GM12878 (cell line): ENCODE data around the gene CHRM4. TPM values are rescaled to one million over a fixed set of nuclear protein-coding genes. Genes with fewer than 3 reads are reported as not detected.

Experiments used
- ATAC-seq: fragments of 200-7000 bp; cut with Tn5 transposase; 3 replicates; pipeline ENCODE4 v1.9.1; 2020; ENCODE audit warnings: mild to moderate bottlenecking, moderate library complexity
- BruUV-seq: library from RNA; stranded (reverse); fragments of 400-500 nt; replicated peaks from 2 replicates; lab custom pipeline; 2021; lab: Mats Ljungman, UMichigan
- CTCF ChIA-PET: fragments of 300-600 bp; sonication (Branson Sonifier 250); formaldehyde crosslinking; extraction: SDS; loops from one replicate; lab custom pipeline; 2021; ENCODE audit warnings: inconsistent platforms; lab: Yijun Ruan, JAX
- POLR2A ChIA-PET: fragments of 350-600 bp; formaldehyde crosslinking; extraction: SDS; loops from one replicate; lab custom pipeline; 2021; ENCODE audit warnings: inconsistent platforms; lab: Charles Lee
- RAD21 ChIA-PET: fragments of 300-600 bp; sonication (Branson Sonifier 250); formaldehyde crosslinking; loops from one replicate; lab custom pipeline; 2023; ENCODE audit warnings: antibody characterized with exemption; ENCODE audit not compliant: unreplicated experiment; lab: Charles Lee
- SMC1A ChIA-PET: fragments of 300-600 bp; sonication (Branson Sonifier 250); formaldehyde crosslinking; loops from one replicate; lab custom pipeline; 2023; ENCODE audit not compliant: unreplicated experiment, uncharacterized antibody; lab: Charles Lee
- DNase-seq: peaks from one replicate; pipeline ENCODE4 v3.0.0-alpha.2; 2011; ENCODE audit warnings: low read depth, low spot score
- FAIRE-seq: peaks from 3 replicates; lab custom pipeline; 2011; peaks lifted over from hg19 to GRCh38; lab: Jason Lieb, UNC
- H2AFZ ChIP-seq: 2 replicates; pipeline ENCODE4 v1.6.0; 2011; ENCODE audit warnings: low read depth, low read length, control low read depth; ENCODE audit not compliant: control insufficient read depth
- H3K27ac ChIP-seq: 2 replicates; pipeline ENCODE4 v1.5.1; 2011; ENCODE audit warnings: control low read depth; ENCODE audit not compliant: control insufficient read depth, insufficient read depth
- H3K27me3 ChIP-seq, 2 experiments: replicated peaks in 1 of 2; 2 replicates each; pipeline versions ENCODE4 v1.6.0 to v1.6.1; 2011; ENCODE audit warnings: low read length in 1 of 2; ENCODE audit not compliant: control insufficient read depth in 2 of 2, insufficient read depth in 2 of 2
- H3K36me3 ChIP-seq, 2 experiments: 2 replicates each; pipeline ENCODE4 v1.5.1; 2011; ENCODE audit warnings: low read length in 1 of 2; ENCODE audit not compliant: control insufficient read depth in 2 of 2, insufficient read depth in 2 of 2
- H3K4me1 ChIP-seq: 2 replicates; pipeline ENCODE4 v1.6.1; 2011; ENCODE audit warnings: mild to moderate bottlenecking, low read length, moderate library complexity, mixed read lengths; ENCODE audit not compliant: control insufficient read depth, insufficient read depth
- H3K4me2 ChIP-seq: 2 replicates; pipeline ENCODE4 v1.6.0; 2011; ENCODE audit warnings: control low read depth; ENCODE audit not compliant: control insufficient read depth, insufficient read depth
- H3K4me3 ChIP-seq: fragments of 200-600 bp; sonication (generic); 2 replicates; pipeline ENCODE4 v1.5.1; 2016
- H3K79me2 ChIP-seq: 2 replicates; pipeline ENCODE4 v1.6.0; 2011; ENCODE audit warnings: low read length; ENCODE audit not compliant: control insufficient read depth, insufficient read depth
- H3K9ac ChIP-seq: 2 replicates; pipeline ENCODE4 v1.8.0; 2011; ENCODE audit warnings: low read length, control low read depth, mixed read lengths; ENCODE audit not compliant: control insufficient read depth, insufficient read depth
- H3K9me3 ChIP-seq: replicated peaks from 3 replicates; pipeline ENCODE4 v1.5.1; 2011; ENCODE audit warnings: mild to moderate bottlenecking, low read length; ENCODE audit not compliant: control insufficient read depth, insufficient read depth
- H4K20me1 ChIP-seq: 2 replicates; pipeline ENCODE4 v1.6.0; 2011; ENCODE audit not compliant: control insufficient read depth, insufficient read depth
- EZH2 ChIP-seq: IDR thresholded peaks from 2 replicates; pipeline ENCODE4 v1.6.1; 2012; ENCODE audit warnings: low read depth, mild to moderate bottlenecking, control low read depth, inconsistent platforms, low read length, borderline replicate concordance; ENCODE audit not compliant: control insufficient read depth
- MEF2A ChIP-seq: IDR thresholded peaks from 2 replicates; pipeline ENCODE4 v1.6.1; 2011; ENCODE audit warnings: low read depth, mild to moderate bottlenecking, low read length, moderate library complexity; ENCODE audit not compliant: insufficient read depth
- RAD21 ChIP-seq: IDR thresholded peaks from 2 replicates; pipeline ENCODE4 v1.6.1; 2011; ENCODE audit warnings: mild to moderate bottlenecking, low read depth, low read length, moderate library complexity; ENCODE audit not compliant: insufficient read depth
- RELA ChIP-seq: fragments of 450-650 bp; IDR thresholded peaks from 2 replicates; pipeline ENCODE4 v1.8.0; 2014; ENCODE audit warnings: borderline replicate concordance; ENCODE audit not compliant: partially characterized antibody
- TCF12 ChIP-seq: IDR thresholded peaks from 2 replicates; pipeline ENCODE4 v1.6.1; 2011; ENCODE audit warnings: low read depth, mild to moderate bottlenecking, low read length
- ZNF217 ChIP-seq: fragments of 450-650 bp; IDR thresholded peaks from 2 replicates; pipeline ENCODE4 v1.6.1; 2017; ENCODE audit warnings: antibody characterized with exemption, mild to moderate bottlenecking
- WGBS: methylation state at CpG from one replicate; pipeline ENCODE4 v1.1.6; 2016; ENCODE audit warnings: low lambda C conversion rate; ENCODE audit not compliant: insufficient replicate concordance, insufficient coverage; ENCODE audit errors: missing lambda C conversion rate; 5-methylcytosine and 5-hydroxymethylcytosine counted together
- in situ Hi-C: fragments of 300-500 bp; cut with MboI; formaldehyde crosslinking; loops from 9 replicates; pipeline ENCODE4 v1.14.3; 2018; ENCODE audit warnings: mixed read lengths
- intact Hi-C: fragments of 100-400 bp; cut with micrococcal nuclease; formaldehyde crosslinking; loops from one replicate; pipeline ENCODE4 v1.14.2; 2022; ENCODE audit not compliant: unreplicated experiment
- polyA plus RNA-seq, 11 experiments: library from polyadenylated mRNA; depleted of rRNA in 4 of 11; unstranded in 6 of 11; stranded (reverse) in 5 of 11; fragments of >200 nt; fragmentation: Nextera tagmentation in 4 of 11; fragmentation: Illumina TruSeq in 1 of 11; extraction: Ambion mirVana in 4 of 11; extraction: Trizol in 1 of 11; gene quantifications; 1 replicate in 1 of 11; 2 replicates in 10 of 11; pipeline versions ENCODE4 v1.2.1 to v1.2.3, GENCODE V29; 2011 to 2016; ENCODE audit warnings: inconsistent platforms in 2 of 11, missing spikeins in 2 of 11, low read depth in 1 of 11
- total RNA-seq, 4 experiments: library from RNA; depleted of rRNA in 3 of 4; stranded (reverse); fragments of >200 nt in 3 of 4; fragmentation: Illumina TruSeq in 1 of 4; extraction: Trizol in 1 of 4; gene quantifications; 2 replicates each; pipeline versions ENCODE4 v1.2.1 to v1.2.3, GENCODE V29; 2013 to 2021

Gene CHRM4
- total and polyA plus RNA-seq, 10 of the 15 experiments (the other 5 are each of a cell fraction or from before 2014, with no cell fraction given): 0.12 to 0.23 (median 0.13) TPM; not detected in 7

DNA sequence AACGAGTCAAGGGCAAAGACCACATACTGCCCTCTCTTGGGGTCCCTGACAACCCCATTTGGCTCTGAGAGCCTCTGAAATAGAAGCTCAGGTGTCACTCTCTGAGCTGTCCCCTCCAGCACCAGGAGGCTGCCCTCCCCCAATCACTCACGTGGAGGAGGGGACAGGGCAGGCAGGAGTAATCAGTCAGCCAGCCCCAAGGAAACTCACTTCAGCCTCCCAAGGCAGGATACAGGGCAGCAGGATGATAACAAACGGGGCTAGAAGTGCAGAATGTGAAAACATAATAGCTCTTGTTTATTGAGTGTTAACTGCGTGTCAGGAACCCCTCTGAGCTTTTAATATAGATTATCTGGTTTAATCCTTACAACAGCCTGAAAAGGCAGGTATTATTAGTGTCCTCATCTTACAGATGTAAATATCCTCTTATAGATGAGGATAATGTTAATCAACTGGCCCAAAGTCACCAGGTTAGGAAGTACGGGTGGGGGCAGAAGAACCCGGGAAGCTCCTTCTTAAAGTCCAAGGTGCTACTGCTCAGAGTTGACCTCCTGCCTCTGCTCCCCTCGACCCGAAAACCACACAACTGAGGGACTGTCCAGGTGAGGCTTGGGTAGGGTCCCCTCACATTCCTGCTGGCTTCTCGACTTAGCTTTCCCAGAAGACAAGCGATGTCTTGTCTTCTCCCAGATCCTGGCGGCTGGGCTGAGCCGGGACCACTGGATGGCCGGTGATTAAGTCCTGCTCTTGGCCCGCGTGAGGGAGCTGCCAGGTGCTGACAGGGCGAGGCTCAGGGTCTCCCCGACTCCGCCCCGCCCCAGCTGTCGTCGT lies 2.7 kb downstream of the CHRM4 start:
- no peak overlapping the region for H2AFZ ChIP-seq

DNA sequence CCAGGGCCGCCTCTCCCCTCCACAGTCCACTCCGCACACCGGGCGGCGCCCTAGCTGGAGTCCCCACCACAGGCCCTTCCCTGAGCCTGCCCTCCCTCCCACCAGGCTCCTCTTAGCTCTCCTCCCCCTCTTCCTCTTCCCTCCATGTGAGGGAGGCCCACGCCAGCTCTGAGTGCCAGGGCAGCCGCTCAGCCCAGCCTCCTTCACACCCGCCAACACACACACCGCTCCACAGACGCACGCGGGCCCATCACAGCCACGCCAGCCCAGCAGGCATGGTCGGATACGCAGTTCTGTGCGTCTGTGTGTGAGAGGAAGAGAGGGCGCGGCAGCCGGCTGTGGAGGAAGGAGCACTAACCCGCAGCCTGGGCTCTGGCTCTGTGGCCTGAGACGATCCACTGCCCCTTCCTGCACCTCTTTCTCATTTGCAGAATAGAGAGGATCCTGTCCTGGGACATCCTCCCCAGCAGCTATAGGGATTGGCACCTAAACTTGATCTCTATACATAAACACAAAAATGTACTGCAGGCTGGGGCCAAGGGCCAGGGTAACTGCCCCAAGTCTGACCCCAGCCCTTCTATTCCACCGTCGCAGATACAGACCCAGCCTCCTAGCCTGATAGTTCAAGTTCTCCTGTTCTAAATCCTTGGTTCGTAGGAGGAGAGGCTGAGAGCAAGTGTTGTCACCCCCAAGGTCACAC lies 3.5 kb downstream of the CHRM4 start:
- no peak for TF ChIP-seq ZNF217
- TF ChIP-seq MEF2A: no peak
- TF ChIP-seq RELA: no peak
- TF ChIP-seq RAD21: no peak
- TF ChIP-seq TCF12: no peak
- Histone ChIP-seq H2AFZ (no peak overlapping the region), H3K9ac (no peak overlapping the region), H3K27me3 (peaks cover 13 to 16% of the 10 kb centered on the region in 2 experiments), H3K27ac (no peak overlapping the region), H3K9me3 (no peaks in the 10 kb centered on the region), H3K79me2 (no peaks in the 10 kb centered on the region), H3K4me3 (no peak overlapping the region), H3K36me3 (no peaks in the 10 kb centered on the region), H3K4me1 (peaks cover 6% of the 10 kb centered on the region), H4K20me1 (no peaks in the 10 kb centered on the region), H3K4me2 (no peak overlapping the region)
- ChIA-PET SMC1A (interaction anchor here (0.9 to 4.9 kb wide), 20 partner anchors 14 to 231 kb away, joined by 3 to 24 read pairs (median 4); partner anchors contain the start of genes ATG13 and HARBI1), POLR2A (interaction anchor here (1.2 kb wide), 1 partner anchor 147 kb away, joined by 3 read pairs; no protein-coding TSS in a partner anchor), CTCF (interaction anchor here (0.6 to 6.7 kb wide), 34 partner anchors 9 to 991 kb away, joined by 3 to 94 read pairs (median 6); partner anchors contain the start of genes ATG13 and HARBI1), RAD21 (interaction anchor here (0.5 to 3.4 kb wide), 15 partner anchors 35 to 820 kb away, joined by 3 to 16 read pairs (median 5); no protein-coding TSS in a partner anchor)
- 4% methylated on average over 22 of the region's 24 CpGs for WGBS
- no TSS peak for BruUV-seq
- in situ Hi-C loops (no loop called here), intact Hi-C loops (loop anchor here (2.0 kb wide), 1 partner anchor 229 kb away; the partner anchor contains the start of genes ATG13 and HARBI1)
- no peak for DNase-seq
- no peak for FAIRE-seq
- ATAC-seq: no peak

More for the DNA sequence above, 2.7 kb downstream of the CHRM4 start:
- in situ Hi-C loops (no loop called here), intact Hi-C loops (loop anchor here (1.0 to 2.0 kb wide), 3 partner anchors 140 to 228 kb away; partner anchors contain the start of genes ATG13 and HARBI1)
- FAIRE-seq: no peak
- BruUV-seq: no TSS peak
- Histone ChIP-seq H3K79me2 (no peaks in the 10 kb centered on the region), H3K9ac (no peak overlapping the region), H3K4me2 (no peak overlapping the region; the same call in 1 of the 2 replicates), H3K9me3 (no peaks in the 10 kb centered on the region), H3K27me3 (peaks cover 13 to 16% of the 10 kb centered on the region in 2 experiments), H4K20me1 (no peaks in the 10 kb centered on the region), H3K36me3 (no peaks in the 10 kb centered on the region), H3K4me1 (peaks cover 6% of the 10 kb centered on the region), H3K4me3 (no peak overlapping the region), H3K27ac (no peak overlapping the region)
- TF ChIP-seq EZH2 (0 out of 2 replicates have a peak, but pooled peaks have one; percentile 51), ZNF217 (no peak)
- RAD21 ChIA-PET: interaction anchor here (0.8 to 3.4 kb wide), 16 partner anchors 29 to 819 kb away, joined by 3 to 16 read pairs (median 5); no protein-coding TSS in a partner anchor
- SMC1A ChIA-PET: interaction anchor here (0.9 to 4.9 kb wide), 20 partner anchors 13 to 230 kb away, joined by 3 to 24 read pairs (median 4); partner anchors contain the start of genes ATG13 and HARBI1
- no peak for DNase-seq
- 5% methylated on average over 21 of the region's 21 CpGs for WGBS
- CTCF ChIA-PET: interaction anchor here (0.5 to 6.7 kb wide), 42 partner anchors 9 to 424 kb away, joined by 3 to 94 read pairs (median 5); partner anchors contain the start of genes ATG13 and HARBI1
- ATAC-seq: no peak; the same call in 2 of the 3 replicates
- POLR2A ChIA-PET: interaction anchor here (0.6 to 1.2 kb wide), 3 partner anchors 29 to 200 kb away, joined by 3 read pairs; no protein-coding TSS in a partner anchor
